ENCODE results near the gene AGL.
"Not testable (repeated sequence)": the region's sequence is repeated elsewhere in the genome, so short reads cannot be mapped to it uniquely, and the experiment has no call there.

AGL gene

DNA sequence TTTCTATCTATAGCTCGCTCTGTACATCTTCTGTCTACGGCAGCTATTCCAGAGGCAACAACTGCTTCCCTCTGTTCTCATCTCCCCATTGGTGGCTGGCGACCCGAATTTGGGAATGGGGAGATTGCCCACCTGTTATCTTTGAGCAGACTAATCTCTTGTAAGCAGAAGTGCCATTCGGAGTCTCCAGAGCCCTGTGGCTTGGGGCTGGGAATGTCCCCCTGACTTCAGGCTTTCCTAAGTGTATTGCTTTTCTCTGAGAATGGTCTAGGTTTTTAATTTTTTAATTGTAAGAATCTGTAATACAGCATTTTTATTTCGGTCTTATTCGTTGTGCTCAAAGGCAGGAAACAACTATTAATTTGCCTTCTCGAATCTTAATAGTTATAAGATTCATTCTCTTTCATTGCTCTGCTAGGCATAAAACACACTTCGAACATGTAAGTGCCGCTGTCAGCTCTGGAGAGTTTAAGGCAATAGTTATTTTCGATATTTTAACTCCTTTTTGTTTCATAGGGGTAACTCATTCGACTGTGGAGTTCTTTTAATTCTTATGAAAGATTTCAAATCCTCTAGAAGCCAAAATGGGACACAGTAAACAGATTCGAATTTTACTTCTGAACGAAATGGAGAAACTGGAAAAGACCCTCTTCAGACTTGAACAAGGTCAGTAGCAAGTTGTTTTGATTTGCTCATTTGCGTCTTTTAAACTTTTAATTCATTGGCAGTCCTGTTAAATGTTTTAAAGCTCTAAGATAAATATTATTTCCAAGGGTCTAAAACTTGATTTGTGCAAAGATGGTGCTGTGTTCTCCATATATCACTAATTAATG, 514 bp downstream of the AGL start:
- DNase-seq (ENCODE audit: low spot score): no peak
- FAIRE-seq: no peak

GRCh38 chr1:99851850-99852454, 1.8 kb downstream of the AGL start:
- FAIRE-seq (no peak), DNase-seq (ENCODE audit: low spot score) (no peak)

DNA sequence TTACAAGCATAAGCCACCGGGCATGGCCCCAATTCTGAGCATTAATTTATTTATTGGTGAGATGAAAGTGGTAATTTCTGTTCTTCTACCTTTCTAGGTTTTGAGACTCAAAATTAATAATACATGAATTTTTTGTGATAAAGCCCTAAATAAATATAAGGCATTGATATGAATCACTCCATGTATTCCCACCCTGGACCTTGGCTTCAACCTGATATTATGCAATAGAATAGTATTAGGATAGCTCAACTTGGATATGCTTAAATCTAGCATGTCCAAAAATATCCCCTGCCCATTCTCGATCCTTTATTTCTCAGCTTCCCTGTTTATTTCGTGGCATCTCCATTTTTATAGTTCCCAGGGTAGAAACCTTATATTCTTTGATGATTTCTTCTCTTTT, 2.5 kb downstream of the AGL start:
- FAIRE-seq: no peak

DNA sequence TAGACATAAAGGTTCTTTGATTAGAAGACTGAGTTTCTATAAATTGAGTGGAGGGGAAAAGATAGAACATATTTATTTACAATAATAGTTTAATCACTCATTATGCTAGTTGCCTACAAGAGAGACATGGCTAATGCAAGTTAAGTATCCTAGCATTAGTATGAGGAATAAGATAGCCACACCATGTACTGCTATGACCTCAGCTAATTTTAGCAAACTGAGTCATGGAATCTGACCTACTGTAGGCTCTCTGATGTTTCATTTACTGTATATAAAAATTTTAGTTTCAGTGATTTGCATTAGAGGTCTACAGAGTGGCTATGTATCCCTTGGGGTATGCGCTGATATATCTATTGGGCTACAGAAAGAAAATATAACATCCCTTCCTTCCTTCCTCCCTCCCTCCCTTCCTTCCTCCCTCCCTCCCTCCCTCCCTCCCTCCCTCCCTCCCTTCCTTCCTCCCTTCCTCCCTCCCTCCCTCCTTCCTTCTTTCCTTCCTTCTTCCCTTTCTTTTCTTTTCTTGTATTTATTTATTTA, 5.8 kb downstream of the AGL start:
- FAIRE-seq (no peak), DNase-seq (ENCODE audit: low spot score) (no peak)

More for the DNA sequence above, 2.5 kb downstream of the AGL start:
- DNase-seq (ENCODE audit: low spot score): no peak

DNA sequence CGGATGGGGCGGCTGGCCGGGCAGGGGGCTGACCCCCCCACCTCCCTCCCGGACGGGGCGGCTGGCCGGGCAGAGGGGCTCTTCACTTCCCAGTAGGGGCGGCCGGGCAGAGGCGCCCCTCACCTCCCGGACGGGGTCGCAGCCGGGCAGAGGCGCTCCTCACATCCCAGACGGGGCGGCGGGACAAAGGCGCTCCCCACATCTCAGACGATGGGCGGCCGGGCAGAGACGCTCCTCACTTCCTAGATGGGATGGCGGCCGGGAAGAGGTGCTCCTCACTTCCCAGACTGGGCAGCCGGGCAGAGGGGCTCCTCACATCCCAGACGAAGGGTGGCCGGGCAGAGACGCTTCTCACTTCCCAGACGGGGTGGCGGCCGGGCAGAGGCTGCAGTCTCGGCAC, 6.9 kb downstream of the AGL start:
- not testable (repeated sequence) for DNase-seq (ENCODE audit: low spot score); FAIRE-seq

DNA sequence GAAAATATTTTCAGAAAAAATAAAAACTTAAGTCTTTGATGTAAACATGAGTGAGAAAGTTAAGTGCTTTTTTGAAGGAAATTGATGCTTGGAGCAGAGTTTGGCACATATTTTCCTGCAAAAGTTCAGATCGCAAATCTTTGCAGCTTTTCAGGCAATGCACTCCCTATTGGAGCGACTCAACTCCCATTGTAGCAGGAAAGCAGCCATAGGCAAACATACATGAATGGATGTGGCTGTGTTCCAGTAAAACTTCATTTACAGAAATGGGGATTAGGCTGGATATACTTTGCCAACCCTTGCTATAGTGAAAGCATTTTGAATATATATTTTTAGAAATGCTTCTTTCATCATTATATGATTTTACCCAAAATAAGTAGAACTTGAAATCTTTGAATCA, 8.1 kb downstream of the AGL start:
- DNase-seq (ENCODE audit: low spot score) (no peak), FAIRE-seq (no peak)

DNA sequence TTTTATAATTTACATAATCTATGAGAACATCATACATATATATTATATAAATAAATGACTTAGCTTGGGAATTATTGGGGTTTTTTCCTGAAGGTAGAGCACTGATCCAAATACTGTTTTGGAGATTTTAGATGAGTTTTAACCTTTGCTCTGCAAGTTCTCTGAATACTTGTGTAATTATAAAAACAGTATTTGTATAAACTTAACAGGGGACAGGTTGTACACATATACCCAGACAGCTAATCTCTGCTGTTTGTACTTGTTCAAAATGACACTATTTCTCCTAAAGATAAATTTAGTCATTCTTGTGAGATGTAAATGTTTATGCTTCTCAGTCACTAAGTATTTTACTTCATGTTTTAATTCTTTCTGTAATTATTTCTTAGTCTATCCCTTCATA, 8.7 kb downstream of the AGL start:
- DNase-seq (ENCODE audit: low spot score) (no peak), FAIRE-seq (no peak)

GRCh38 chr1:99860703-99861102, 10.5 kb downstream of the AGL start:
- no peak for FAIRE-seq

DNA sequence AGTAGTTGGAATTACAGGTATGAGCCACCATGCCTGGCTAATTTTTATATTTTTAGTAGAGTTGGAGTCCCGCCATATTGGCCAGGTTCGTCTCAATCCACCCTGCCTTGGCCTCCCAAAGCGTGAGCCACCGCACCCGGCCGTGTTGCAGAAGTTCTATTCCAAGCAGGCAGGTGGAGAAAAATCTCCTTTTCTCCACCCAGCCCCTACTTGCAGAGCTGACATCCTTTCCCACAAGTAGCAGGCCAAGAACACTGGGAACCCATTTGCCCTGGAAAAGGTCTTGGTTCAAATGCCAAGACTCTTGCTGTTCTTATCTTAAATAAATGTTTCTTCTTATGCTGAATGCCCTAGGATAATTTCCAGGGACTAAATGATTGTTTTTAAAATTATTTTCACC, 17.5 kb downstream of the AGL start:
- FAIRE-seq: no peak
- DNase-seq (ENCODE audit: low spot score): no peak

More at GRCh38 chr1:99860703-99861102, 10.5 kb downstream of the AGL start:
- no peak for DNase-seq (ENCODE audit: low spot score)

DNA sequence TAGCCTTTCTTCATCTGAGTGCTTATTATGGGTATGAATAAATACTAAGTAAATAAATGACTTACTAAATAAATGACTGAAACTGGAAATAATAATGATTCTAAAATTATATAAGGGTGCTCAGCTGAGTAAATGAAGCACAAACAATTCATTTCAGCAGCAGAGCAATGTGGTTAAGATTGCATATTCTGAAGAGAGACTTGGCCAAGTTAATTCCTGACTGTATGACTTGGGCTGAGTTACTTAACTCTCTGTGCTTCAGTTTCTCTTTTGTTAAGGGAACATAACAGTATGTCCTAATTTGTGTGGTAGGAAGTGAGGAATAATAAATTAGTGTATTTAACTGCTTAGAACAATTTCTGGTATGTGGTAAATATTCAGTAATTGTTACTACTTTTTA, 19.1 kb downstream of the AGL start:
- DNase-seq (ENCODE audit: low spot score) (no peak), FAIRE-seq (no peak)

GRCh38 chr1:99869723-99870122, 19.6 kb downstream of the AGL start:
- DNase-seq (ENCODE audit: low spot score): no peak

DNA sequence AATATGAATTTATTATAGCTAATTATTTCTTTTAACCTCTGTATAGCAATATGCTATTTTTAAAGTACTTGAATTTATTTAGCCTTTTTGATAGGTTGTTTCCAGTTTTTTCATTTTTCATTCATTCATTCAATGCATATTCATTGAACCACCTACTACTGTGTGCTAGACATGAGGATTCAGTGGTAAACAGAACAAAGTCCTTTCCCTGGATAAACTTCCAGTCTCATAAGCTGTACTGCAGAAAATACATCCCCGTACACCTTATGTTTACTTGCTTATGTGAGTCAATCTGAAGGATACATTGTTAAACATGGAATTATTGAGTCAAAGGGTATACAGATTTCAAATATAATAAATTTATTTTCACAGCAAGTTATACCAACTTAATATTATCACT, 21.9 kb downstream of the AGL start:
- DNase-seq (ENCODE audit: low spot score) (no peak), FAIRE-seq (no peak)

More at GRCh38 chr1:99869723-99870122, 19.6 kb downstream of the AGL start:
- no peak for FAIRE-seq

GRCh38 chr1:99877568-99877967, 27.4 kb downstream of the AGL start:
- FAIRE-seq (no peak), DNase-seq (ENCODE audit: low spot score) (no peak)

DNA sequence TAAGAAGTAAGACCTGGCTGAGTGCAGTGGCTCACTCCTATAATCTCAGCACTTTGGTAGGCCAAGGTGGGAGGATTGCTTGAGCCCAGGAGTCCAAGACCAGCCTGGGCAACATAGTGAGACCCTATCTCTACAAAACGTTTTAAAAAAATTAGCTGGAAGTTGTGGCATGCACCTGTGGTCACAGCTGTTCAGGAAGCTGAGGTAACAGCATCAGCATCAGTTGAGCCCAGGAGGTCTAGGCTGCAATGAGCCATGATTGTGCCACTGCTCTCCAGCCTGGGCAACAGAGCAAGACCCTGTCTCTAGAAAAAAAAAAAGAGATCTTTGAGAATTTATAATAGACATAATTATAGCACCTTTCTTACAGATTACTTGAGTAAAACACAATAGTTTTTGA, 36.0 kb downstream of the AGL start:
- DNase-seq (ENCODE audit: low spot score): no peak
- FAIRE-seq: no peak

- FAIRE-seq: no peak
- DNase-seq (ENCODE audit: low spot score): no peak
Measured at GRCh38 chr1:99886841-99887240, 36.7 kb downstream of the AGL start.

GRCh38 chr1:99887890-99888289, 37.7 kb downstream of the AGL start:
- FAIRE-seq: no peak
- DNase-seq (ENCODE audit: low spot score): peak; percentile 2

GRCh38 chr1:99891997-99892396, 41.8 kb downstream of the AGL start:
- FAIRE-seq: no peak
- no peak for DNase-seq (ENCODE audit: low spot score)

- DNase-seq (ENCODE audit: low spot score); FAIRE-seq: not testable (repeated sequence)
Measured at GRCh38 chr1:99903278-99903677, 53.1 kb downstream of the AGL start.

- FAIRE-seq (no peak), DNase-seq (ENCODE audit: low spot score) (no peak)
Measured at GRCh38 chr1:99906535-99906934, 56.4 kb downstream of the AGL start.

DNA sequence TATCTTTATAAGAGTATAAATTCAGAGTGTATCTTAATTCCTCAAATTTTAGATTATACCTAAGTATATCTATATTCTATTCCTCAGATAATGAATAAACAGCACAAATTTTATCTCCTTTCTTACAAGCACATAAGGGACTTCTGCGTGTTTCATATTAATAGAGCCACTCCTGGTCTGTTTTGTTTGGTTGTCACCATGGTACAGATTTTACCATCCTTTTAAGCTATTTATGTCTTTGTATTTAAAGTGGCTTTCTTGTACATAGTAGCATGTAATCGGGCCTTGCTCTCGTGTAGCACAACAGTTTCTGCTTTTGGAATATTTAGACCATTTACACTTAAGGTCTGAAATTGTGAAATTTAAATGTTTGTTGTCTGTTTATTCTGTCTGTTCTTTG, 67.1 kb downstream of the AGL start:
- DNase-seq (ENCODE audit: low spot score) (no peak), FAIRE-seq (no peak)

GRCh38 chr1:99919220-99919619, 69.1 kb downstream of the AGL start:
- FAIRE-seq: no peak
- DNase-seq (ENCODE audit: low spot score): no peak

GRCh38 chr1:99934801-99935200, 84.6 kb downstream of the AGL start:
- no peak for FAIRE-seq
- DNase-seq (ENCODE audit: low spot score): no peak

DNA sequence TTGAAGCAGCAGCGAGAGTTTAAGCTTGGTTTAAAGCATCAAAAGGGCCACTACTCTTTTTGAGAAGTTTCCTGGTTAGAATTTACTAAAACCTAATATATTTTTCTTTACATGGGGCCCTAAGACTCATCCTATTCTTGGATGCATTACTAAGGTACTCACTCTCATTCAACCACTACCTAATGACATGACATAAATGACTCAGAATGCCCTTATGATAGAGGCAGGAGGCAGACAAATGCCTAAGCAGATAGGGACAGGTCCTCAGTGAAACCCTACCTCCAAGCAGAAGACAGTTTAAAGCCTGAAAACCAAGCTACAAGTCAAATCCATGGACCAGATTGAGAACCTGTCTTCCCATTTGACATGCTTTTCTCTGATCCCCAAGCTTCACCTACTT, 85.4 kb downstream of the AGL start:
- FAIRE-seq: no peak
- DNase-seq (ENCODE audit: low spot score): no peak
